Measurements from ENCODE around the gene PARVB. TPM values are rescaled to one million over a fixed set of nuclear protein-coding genes. Genes with fewer than 3 reads are reported as not detected.
A peak's percentile ranks its signal among the peaks of the same experiment; 100 is the strongest.

PARVB gene
- polyA plus RNA-seq, 1 donor (not counting 4 experiments of a cell fraction or from before 2014, with no cell fraction given) = 10.5 TPM

DNA sequence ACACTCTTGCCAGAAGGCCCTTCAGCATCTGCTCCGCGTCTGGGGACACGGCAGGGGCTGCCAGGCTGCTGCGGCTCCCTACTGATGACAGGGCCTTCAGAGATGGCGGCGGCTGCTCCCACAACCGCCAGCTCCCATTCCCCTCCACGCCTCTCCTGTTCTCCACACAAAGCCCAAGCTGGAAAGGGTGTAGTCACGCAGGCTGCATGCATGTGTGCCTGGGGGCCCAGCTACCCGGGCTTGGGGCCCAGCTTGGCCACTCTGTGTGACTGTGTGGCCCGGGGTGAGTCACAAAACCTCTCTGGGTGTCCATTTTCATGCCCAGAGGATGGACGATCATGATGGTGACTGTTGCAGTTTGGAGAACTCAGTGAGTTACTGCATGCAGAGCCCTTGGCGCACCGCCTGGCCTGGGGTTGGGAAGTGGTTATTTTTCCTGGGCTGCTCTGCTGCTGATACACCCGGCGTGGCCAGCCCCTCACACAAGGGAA lies 31.7 kb upstream of the PARVB start:
- dilution Hi-C loops (cut with MboI; ENCODE audit: extremely low pct_ligation_motif_present, low sequenced_read_pairs) = no loop called here
- TF ChIP-seq, protein P1, sequence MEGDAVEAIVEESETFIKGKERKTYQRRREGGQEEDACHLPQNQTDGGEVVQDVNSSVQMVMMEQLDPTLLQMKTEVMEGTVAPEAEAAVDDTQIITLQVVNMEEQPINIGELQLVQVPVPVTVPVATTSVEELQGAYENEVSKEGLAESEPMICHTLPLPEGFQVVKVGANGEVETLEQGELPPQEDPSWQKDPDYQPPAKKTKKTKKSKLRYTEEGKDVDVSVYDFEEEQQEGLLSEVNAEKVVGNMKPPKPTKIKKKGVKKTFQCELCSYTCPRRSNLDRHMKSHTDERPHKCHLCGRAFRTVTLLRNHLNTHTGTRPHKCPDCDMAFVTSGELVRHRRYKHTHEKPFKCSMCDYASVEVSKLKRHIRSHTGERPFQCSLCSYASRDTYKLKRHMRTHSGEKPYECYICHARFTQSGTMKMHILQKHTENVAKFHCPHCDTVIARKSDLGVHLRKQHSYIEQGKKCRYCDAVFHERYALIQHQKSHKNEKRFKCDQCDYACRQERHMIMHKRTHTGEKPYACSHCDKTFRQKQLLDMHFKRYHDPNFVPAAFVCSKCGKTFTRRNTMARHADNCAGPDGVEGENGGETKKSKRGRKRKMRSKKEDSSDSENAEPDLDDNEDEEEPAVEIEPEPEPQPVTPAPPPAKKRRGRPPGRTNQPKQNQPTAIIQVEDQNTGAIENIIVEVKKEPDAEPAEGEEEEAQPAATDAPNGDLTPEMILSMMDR (optimal IDR thresholded peaks at IDR 0.05 in 1 of 3, IDR thresholded peaks at IDR 0.05 in 1 of 3, conservative IDR thresholded peaks at IDR 0.05 in 1 of 3; ENCODE audit: extremely low read depth in 1 of 3, insufficient read depth in 2 of 3, low read length in 3 of 3) = no peak
- no peak for TF ChIP-seq EZH2 (IDR thresholded peaks at IDR 0.05; ENCODE audit: low read length)
- H3K9me1 ChIP-seq (ENCODE audit: control insufficient read depth, extremely low read depth, insufficient read depth, low read length) = no peaks in the 10 kb centered on the region
- DNase-seq (ENCODE audit: low read depth, low spot score) (no peak), FAIRE-seq (no peak)
- H3K27me3 ChIP-seq (ENCODE audit: control insufficient read depth, extremely low read depth, insufficient read depth, low read length) = no peaks in the 10 kb centered on the region
- H2AFZ ChIP-seq (ENCODE audit: control insufficient read depth, low read length) = no peak overlapping the region
- H3K79me2 ChIP-seq (ENCODE audit: control insufficient read depth, insufficient read depth, low read length) = no peaks in the 10 kb centered on the region
- no peak overlapping the region for H3K27ac ChIP-seq (ENCODE audit: control insufficient read depth, insufficient read depth, low read length)
- H3K9me3 ChIP-seq (ENCODE audit: control insufficient read depth, low read depth, low read length) = no peaks in the 10 kb centered on the region
- peaks cover 27 to 30% of the 10 kb centered on the region in 2 experiments for H3K36me3 ChIP-seq (ENCODE audit: control insufficient read depth in 2 of 2, extremely low read depth in 1 of 2, insufficient read depth in 2 of 2, low read length in 2 of 2)
- no peak overlapping the region for H3K4me2 ChIP-seq (ENCODE audit: control insufficient read depth, extremely low read depth, insufficient read depth, low read depth, low read length)
- no peaks in the 10 kb centered on the region for H3K4me1 ChIP-seq (ENCODE audit: control insufficient read depth, extremely low read depth, insufficient read depth, low read length)
- H3K4me3 ChIP-seq (ENCODE audit: control insufficient read depth in 2 of 3, extremely low read depth in 1 of 3, insufficient read depth in 2 of 3, low read depth in 1 of 3, low read length in 3 of 3) = no peak overlapping the region
- H3K9ac ChIP-seq (ENCODE audit: control insufficient read depth, extremely low read depth, insufficient read depth, low read length) = no peak overlapping the region
- no peaks in the 10 kb centered on the region for H4K20me1 ChIP-seq (ENCODE audit: control insufficient read depth, extremely low read depth, insufficient read depth, low read length)

DNA sequence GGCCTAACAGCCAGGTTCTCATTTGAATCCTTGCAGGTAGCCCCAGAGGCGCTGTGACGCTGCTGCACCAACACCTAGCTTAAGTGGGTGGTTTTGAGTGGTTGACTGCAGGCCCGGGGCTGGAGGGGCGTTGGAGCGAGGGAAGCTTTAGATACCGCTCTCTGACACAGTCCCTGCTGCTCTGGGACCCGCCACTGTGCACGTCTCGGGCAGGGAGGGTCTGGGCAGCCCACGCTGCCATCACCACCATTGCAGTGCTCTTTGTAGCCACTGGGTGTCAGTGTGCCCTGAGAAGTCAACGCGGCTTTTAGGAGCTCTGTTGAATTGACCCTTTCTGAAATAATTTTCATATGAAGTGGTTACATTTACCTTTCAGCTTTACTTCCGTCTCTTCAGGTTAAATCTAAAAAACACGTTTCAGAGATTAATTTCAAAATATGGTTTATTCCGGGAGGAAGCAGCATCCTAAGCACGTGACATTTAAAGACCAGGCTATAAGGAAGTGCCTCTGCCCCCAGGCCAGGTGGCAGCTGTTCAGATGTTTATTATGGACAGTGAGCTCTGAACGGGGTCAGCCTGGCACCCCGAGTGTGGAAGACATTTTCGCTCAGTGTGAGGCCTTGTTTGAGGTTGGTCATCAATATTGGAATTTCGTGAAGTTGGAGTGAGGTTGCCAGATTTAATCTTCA lies 30.9 kb upstream of the PARVB start:
- H3K4me2 ChIP-seq (ENCODE audit: control insufficient read depth, extremely low read depth, insufficient read depth, low read depth, low read length) = no peak overlapping the region
- no peaks in the 10 kb centered on the region for H3K9me3 ChIP-seq (ENCODE audit: control insufficient read depth, low read depth, low read length)
- H3K79me2 ChIP-seq (ENCODE audit: control insufficient read depth, insufficient read depth, low read length) = no peaks in the 10 kb centered on the region
- H3K27me3 ChIP-seq (ENCODE audit: control insufficient read depth, extremely low read depth, insufficient read depth, low read length) = no peaks in the 10 kb centered on the region
- H3K4me1 ChIP-seq (ENCODE audit: control insufficient read depth, extremely low read depth, insufficient read depth, low read length) = no peaks in the 10 kb centered on the region
- DNase-seq (ENCODE audit: low read depth, low spot score) = no peak
- FAIRE-seq = no peak
- H3K9ac ChIP-seq (ENCODE audit: control insufficient read depth, extremely low read depth, insufficient read depth, low read length) = no peak overlapping the region
- H3K27ac ChIP-seq (ENCODE audit: control insufficient read depth, insufficient read depth, low read length) = no peak overlapping the region
- no peaks in the 10 kb centered on the region for H4K20me1 ChIP-seq (ENCODE audit: control insufficient read depth, extremely low read depth, insufficient read depth, low read length)
- peaks cover 28 to 34% of the 10 kb centered on the region in 2 experiments for H3K36me3 ChIP-seq (ENCODE audit: control insufficient read depth in 2 of 2, extremely low read depth in 1 of 2, insufficient read depth in 2 of 2, low read length in 2 of 2)
- dilution Hi-C loops (cut with MboI; ENCODE audit: extremely low pct_ligation_motif_present, low sequenced_read_pairs) = no loop called here
- no peak overlapping the region for H3K4me3 ChIP-seq (ENCODE audit: control insufficient read depth in 2 of 3, extremely low read depth in 1 of 3, insufficient read depth in 2 of 3, low read depth in 1 of 3, low read length in 3 of 3)
- TF ChIP-seq, protein P1 (optimal IDR thresholded peaks at IDR 0.05 in 1 of 3, IDR thresholded peaks at IDR 0.05 in 1 of 3, conservative IDR thresholded peaks at IDR 0.05 in 1 of 3; ENCODE audit: extremely low read depth in 1 of 3, insufficient read depth in 2 of 3, low read length in 3 of 3) = peak; percentile 93 to 97 (median 94)
- TF ChIP-seq EZH2 (IDR thresholded peaks at IDR 0.05; ENCODE audit: low read length) = no peak
- H3K9me1 ChIP-seq (ENCODE audit: control insufficient read depth, extremely low read depth, insufficient read depth, low read length) = no peaks in the 10 kb centered on the region
- H2AFZ ChIP-seq (ENCODE audit: control insufficient read depth, low read length) = no peak overlapping the region
